ENCODE measurements around the gene INA.

Gene INA

GRCh38 chr10:103276896-103277712, at the start of gene INA:
INA (plus strand) TSS chr10:103277138; CDS start chr10:103277212, 74 bp downstream.
- no peak; the same call in 1 of the 2 replicates for TF ChIP-seq CEBPB (IDR thresholded peaks at IDR 0.05)
- peak; percentile 37; the same call in 1 of the 2 replicates for TF ChIP-seq TAF1 (IDR thresholded peaks at IDR 0.05; ENCODE audit: low read depth)
- TF ChIP-seq REST (IDR thresholded peaks at IDR 0.05; ENCODE audit: low read depth): no peak; the same call in 1 of the 2 replicates
- TF ChIP-seq CREB1 (IDR thresholded peaks at IDR 0.05; ENCODE audit: low read depth): no peak
- peak; percentile 43; the same call in 1 of the 2 replicates for TF ChIP-seq YY1 (IDR thresholded peaks at IDR 0.05; ENCODE audit: low read depth)
- peak; percentile 29 for TF ChIP-seq EP300 (IDR thresholded peaks at IDR 0.05; ENCODE audit: borderline replicate concordance)
- TF ChIP-seq NFIC (IDR thresholded peaks at IDR 0.05): peak; percentile 77
- TF ChIP-seq EGR1 (IDR thresholded peaks at IDR 0.05): peak; percentile 42; the same call in 1 of the 2 replicates
- TF ChIP-seq TCF12 (IDR thresholded peaks at IDR 0.05; ENCODE audit: low read depth): peak; percentile 53; the same call in 1 of the 2 replicates
- peak; percentile 56; the same call in 1 of the 2 replicates for TF ChIP-seq ZBTB7A (IDR thresholded peaks at IDR 0.05; ENCODE audit: low read depth)
- peak; percentile 33; the same call in 1 of the 2 replicates for TF ChIP-seq RAD21 (IDR thresholded peaks at IDR 0.05; ENCODE audit: low read depth)
- peak; percentile 15; the same call in 1 of the 2 replicates for TF ChIP-seq TEAD4 (IDR thresholded peaks at IDR 0.05)
- TF ChIP-seq MAX (IDR thresholded peaks at IDR 0.05): peak; percentile 98
- no peak for TF ChIP-seq FOXM1 (IDR thresholded peaks at IDR 0.05; ENCODE audit: borderline replicate concordance, low read depth)
- no peak for TF ChIP-seq USF1 (IDR thresholded peaks at IDR 0.05)

- TF ChIP-seq CEBPB (IDR thresholded peaks at IDR 0.05) (no peak), CREB1 (IDR thresholded peaks at IDR 0.05; ENCODE audit: low read depth) (no peak), EP300 (IDR thresholded peaks at IDR 0.05; ENCODE audit: borderline replicate concordance) (no peak), TAF1 (IDR thresholded peaks at IDR 0.05; ENCODE audit: low read depth) (no peak), USF1 (IDR thresholded peaks at IDR 0.05) (no peak), MAX (IDR thresholded peaks at IDR 0.05) (no peak), REST (IDR thresholded peaks at IDR 0.05; ENCODE audit: low read depth) (no peak), TEAD4 (IDR thresholded peaks at IDR 0.05) (no peak), ZBTB7A (IDR thresholded peaks at IDR 0.05; ENCODE audit: low read depth) (no peak), NFIC (IDR thresholded peaks at IDR 0.05) (no peak), RAD21 (IDR thresholded peaks at IDR 0.05; ENCODE audit: low read depth) (no peak), TCF12 (IDR thresholded peaks at IDR 0.05; ENCODE audit: low read depth) (no peak), FOXM1 (IDR thresholded peaks at IDR 0.05; ENCODE audit: borderline replicate concordance, low read depth) (no peak), EGR1 (IDR thresholded peaks at IDR 0.05) (no peak), YY1 (IDR thresholded peaks at IDR 0.05; ENCODE audit: low read depth) (no peak)
Measured at GRCh38 chr10:103227416-103227815, 49.5 kb upstream of the INA start.

- peak; percentile 87 for TF ChIP-seq FOXM1 (IDR thresholded peaks at IDR 0.05; ENCODE audit: borderline replicate concordance, low read depth)
- peak; percentile 33 for TF ChIP-seq RAD21 (IDR thresholded peaks at IDR 0.05; ENCODE audit: low read depth)
- peak; percentile 91 for TF ChIP-seq TCF12 (IDR thresholded peaks at IDR 0.05; ENCODE audit: low read depth)
- TF ChIP-seq CEBPB (IDR thresholded peaks at IDR 0.05): peak; percentile 95
- TF ChIP-seq CREB1 (IDR thresholded peaks at IDR 0.05; ENCODE audit: low read depth): no peak
- TF ChIP-seq NFIC (IDR thresholded peaks at IDR 0.05): peak; percentile 78
- no peak for TF ChIP-seq REST (IDR thresholded peaks at IDR 0.05; ENCODE audit: low read depth)
- TF ChIP-seq EP300 (IDR thresholded peaks at IDR 0.05; ENCODE audit: borderline replicate concordance): peak; percentile 95
- peak; percentile 99 for TF ChIP-seq TEAD4 (IDR thresholded peaks at IDR 0.05)
Measured at GRCh38 chr10:103231047-103231551, 45.8 kb upstream of the INA start.

Data from Ishikawa (cell line).